Omental fat pad (tissue), 4 donors: ENCODE results near the gene TMEM117. TPM values are rescaled to one million over a fixed set of nuclear protein-coding genes. Genes with fewer than 3 reads are reported as not detected.

Experiments used
- ATAC-seq: fragments of 150-250 bp; one replicate; pipeline ENCODE4 v1.9.1; 2016; ENCODE audit warnings: mild to moderate bottlenecking, moderate library complexity; ENCODE audit not compliant: low FRiP score
- DNase-seq: peaks from one replicate; pipeline ENCODE4 v3.0.0-alpha.2; 2019; ENCODE audit warnings: low spot score
- total RNA-seq, 4 donors: library from RNA; depleted of rRNA; stranded (reverse); fragments of >200 nt; gene quantifications; one replicate each; pipeline ENCODE4 v1.1.0, GENCODE V29; 2016
- TF ChIP-seq, protein P1 (sequence below), 3 donors: fragments of 450-650 bp; IDR thresholded peaks; one replicate each; pipeline ENCODE4 v1.5.1; 2016 to 2017; ENCODE audit warnings: antibody characterized with exemption in 3 of 3, mild to moderate bottlenecking in 3 of 3, moderate library complexity in 2 of 3

The TMEM117 gene
- total RNA-seq, 4 donors from 2014 or later, result 7.5 to 13.1 (median 8.2) TPM

DNA sequence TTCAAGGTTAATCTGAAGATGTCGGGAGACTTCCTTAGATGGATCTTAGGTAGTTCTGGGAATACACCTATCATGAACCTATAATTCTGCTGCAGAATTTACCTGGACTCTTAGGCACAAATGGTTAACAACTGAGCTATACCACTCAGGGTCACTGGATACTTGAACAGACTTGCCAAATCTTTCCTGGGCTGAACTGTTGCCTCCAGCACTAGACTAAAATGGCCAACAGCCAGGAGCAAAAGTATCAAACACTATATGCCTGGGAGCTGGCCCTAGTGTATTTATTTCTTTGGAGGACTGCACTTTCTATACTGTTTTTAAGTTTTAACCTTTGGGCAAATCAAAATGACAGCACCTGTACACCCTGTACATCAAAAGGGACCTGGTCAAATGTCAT lies 252.8 kb downstream of the TMEM117 start:
- DNase-seq (no peak), ATAC-seq (no peak)
- TF ChIP-seq, protein P1, sequence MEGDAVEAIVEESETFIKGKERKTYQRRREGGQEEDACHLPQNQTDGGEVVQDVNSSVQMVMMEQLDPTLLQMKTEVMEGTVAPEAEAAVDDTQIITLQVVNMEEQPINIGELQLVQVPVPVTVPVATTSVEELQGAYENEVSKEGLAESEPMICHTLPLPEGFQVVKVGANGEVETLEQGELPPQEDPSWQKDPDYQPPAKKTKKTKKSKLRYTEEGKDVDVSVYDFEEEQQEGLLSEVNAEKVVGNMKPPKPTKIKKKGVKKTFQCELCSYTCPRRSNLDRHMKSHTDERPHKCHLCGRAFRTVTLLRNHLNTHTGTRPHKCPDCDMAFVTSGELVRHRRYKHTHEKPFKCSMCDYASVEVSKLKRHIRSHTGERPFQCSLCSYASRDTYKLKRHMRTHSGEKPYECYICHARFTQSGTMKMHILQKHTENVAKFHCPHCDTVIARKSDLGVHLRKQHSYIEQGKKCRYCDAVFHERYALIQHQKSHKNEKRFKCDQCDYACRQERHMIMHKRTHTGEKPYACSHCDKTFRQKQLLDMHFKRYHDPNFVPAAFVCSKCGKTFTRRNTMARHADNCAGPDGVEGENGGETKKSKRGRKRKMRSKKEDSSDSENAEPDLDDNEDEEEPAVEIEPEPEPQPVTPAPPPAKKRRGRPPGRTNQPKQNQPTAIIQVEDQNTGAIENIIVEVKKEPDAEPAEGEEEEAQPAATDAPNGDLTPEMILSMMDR (IDR thresholded peaks at IDR 0.05), result no peak

DNA sequence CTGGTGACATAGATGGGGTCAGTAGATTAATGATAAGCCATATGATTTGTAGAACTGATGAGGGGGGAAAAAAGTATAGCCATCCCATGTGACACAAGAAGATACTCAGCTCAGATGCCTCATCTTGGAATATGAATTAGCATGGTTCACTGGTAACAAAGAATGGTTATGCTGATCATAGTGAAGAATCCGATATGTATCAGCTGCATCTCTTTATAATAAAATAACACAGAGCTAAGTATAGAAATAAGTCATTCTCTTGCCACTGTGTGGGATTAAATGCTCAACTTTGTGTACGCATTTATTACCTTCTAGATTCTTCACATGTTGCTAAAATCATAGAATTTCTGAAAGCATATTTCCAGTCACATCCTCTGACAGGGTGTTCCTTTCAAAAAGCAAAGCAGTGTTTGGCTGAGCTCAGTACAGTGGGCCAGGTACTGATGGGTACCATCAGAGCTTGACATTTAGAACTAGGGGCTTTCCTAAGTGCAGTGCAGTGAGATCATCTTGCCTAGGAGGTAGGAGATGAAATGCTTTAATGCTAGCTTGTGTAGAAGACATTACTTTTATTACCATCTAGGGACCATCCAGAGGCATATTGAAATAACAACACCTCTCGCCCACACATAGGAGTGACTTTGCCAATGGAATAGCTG lies 256.2 kb downstream of the TMEM117 start:
- TF ChIP-seq, protein P1 (IDR thresholded peaks at IDR 0.05), result no peak
- ATAC-seq, result no peak
- no peak for DNase-seq

DNA sequence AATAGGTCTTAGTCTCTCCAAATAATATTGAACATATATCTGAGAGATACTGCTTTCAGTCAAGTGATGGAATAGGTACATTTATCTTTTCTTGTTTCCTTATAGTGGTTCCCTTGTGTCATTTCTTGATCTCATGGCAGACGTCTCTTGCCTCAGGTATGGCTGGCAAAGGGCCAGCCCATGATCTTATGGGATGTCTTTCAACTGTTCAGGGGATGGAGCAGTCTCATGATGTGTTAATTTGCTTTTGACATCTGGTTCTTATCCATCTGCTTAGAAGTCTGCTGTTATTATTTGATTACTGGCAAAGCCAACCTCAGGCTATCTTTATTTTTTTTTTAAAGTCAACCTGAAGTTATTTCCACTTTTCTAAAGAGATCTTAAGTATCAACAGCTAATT lies 262.9 kb downstream of the TMEM117 start:
- no peak for DNase-seq
- no peak for ATAC-seq
- TF ChIP-seq, protein P1 (IDR thresholded peaks at IDR 0.05), result no peak

DNA sequence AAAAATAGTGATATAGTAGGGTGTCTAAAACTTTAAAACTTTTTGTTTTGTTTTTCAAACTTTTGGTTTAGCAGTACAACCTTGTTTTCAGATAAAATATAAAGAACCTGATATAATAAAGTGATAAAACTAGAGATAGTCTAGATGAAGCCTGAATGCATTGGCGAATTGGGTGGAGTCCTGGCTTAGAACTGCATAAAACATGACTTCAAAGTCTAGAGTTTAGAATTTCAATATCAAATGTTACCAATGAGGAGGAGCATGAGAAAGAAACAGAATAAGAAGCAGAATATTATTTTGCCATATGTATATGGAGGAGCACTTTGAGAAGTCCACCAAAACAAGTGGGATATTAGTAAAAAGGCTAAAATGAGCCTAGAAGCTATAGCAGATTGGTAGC lies 263.6 kb downstream of the TMEM117 start:
- TF ChIP-seq, protein P1 (IDR thresholded peaks at IDR 0.05), result no peak
- DNase-seq, result no peak
- no peak for ATAC-seq

DNA sequence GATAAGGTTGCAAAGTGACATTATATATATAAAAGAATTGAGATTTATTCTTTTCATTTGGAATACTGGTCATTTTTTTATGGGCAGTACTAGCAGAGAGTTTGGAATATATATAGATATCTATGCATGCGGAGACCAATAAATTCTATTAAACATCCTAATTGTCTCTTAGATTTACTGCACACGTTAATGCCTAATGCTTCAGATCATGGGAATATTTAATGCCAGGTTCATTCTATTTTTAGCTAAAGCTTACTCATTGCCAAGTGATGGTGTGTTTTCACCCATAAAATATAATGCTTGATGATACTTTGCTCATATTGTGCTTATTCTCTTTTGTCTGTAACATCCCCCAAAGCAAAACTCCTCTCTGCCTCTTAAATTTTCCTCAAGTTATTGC lies 264.4 kb downstream of the TMEM117 start:
- TF ChIP-seq, protein P1 (IDR thresholded peaks at IDR 0.05), result no peak
- ATAC-seq, result no peak

DNA sequence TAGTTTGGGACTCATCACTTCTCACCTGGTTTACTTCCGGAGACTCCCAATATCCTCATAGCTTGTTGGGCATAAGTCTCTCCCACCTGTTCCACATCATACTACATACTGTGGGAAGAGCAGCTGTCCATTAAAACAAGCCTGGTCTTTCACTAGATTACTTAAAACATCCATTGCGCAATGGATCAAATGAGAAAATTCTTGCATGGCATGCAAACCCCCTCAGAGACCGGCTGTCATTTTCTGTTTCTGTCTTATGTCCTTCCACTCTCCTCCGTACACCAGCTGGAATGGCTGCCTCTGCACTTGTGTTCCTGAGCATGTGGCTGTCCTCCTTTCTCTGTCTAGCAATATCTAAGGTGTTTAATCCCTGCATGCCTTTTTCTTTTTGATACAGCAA lies 265.6 kb downstream of the TMEM117 start:
- TF ChIP-seq, protein P1 (IDR thresholded peaks at IDR 0.05), result no peak
- no peak for ATAC-seq
- DNase-seq, result no peak

More for the DNA sequence above, 264.4 kb downstream of the TMEM117 start:
- DNase-seq, result no peak

DNA sequence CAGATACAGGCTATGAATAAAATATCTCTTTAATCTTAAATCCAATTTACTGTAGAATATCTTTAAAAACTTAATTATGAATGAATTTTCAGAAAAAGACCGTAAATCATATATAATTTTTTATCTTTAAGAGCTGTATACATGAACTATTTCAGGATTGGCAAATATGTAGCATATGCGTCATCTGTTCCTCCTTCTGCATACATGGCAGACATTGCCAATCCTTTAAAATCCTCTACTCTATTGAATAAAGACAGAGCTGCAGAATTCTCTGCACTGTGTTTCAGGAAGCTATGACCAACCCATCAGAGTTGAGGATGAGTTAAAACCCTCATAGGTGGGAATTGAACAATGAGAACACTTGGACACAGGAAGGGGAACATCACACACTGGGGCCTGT lies 279.0 kb downstream of the TMEM117 start:
- TF ChIP-seq, protein P1 (IDR thresholded peaks at IDR 0.05), result no peak
- no peak for ATAC-seq
- no peak for DNase-seq
